K562 (cell line): ENCODE results near the gene MID2. TPM values are rescaled to one million over a fixed set of nuclear protein-coding genes. Genes with fewer than 3 reads are reported as not detected.

Experiments
- ATAC-seq: fragments of 200-7000 bp; cut with Tn5 transposase; 3 replicates; pipeline ENCODE4 v1.9.1; 2020; ENCODE audit warnings: moderate library complexity
- BruUV-seq: library from RNA; stranded (reverse); fragments of 400-500 nt; replicated peaks from 2 replicates; lab custom pipeline; 2021; lab: Mats Ljungman, UMichigan
- CTCF ChIA-PET: fragments of 300-600 bp; formaldehyde crosslinking; extraction: SDS; loops from one replicate; lab custom pipeline; 2021; ENCODE audit warnings: low intra/inter-chr PET ratio; lab: Yijun Ruan, JAX
- POLR2A ChIA-PET: fragments of 300-600, 350-650 bp; sonication (Branson Sonifier 250); formaldehyde crosslinking; extraction: SDS; loops from one replicate; lab custom pipeline; 2021; ENCODE audit warnings: antibody characterized with exemption, inconsistent platforms; lab: Yijun Ruan, JAX
- DNase-seq, 4 experiments: peaks; one replicate each; pipeline versions ENCODE4 v3.0.0 to v3.0.0-alpha.2; 2011 to 2018; ENCODE audit warnings: low spot score in 3 of 4, mixed read lengths in 3 of 4; ENCODE audit errors: extremely low read depth in 1 of 4
- FAIRE-seq: peaks from 2 replicates; lab custom pipeline; 2011; peaks lifted over from hg19 to GRCh38; lab: Jason Lieb, UNC
- H2AFZ ChIP-seq: 2 replicates; pipeline ENCODE4 v1.6.0; 2011; ENCODE audit warnings: low read depth, low read length, control low read depth, inconsistent platforms
- H3K27ac ChIP-seq: fragments of 200-600 bp; 3 replicates; pipeline ENCODE4 v1.8.0; 2011; ENCODE audit warnings: low read depth, mild to moderate bottlenecking, control low read depth, inconsistent platforms, low read length, moderate library complexity, mixed read lengths; ENCODE audit errors: extremely low read depth
- H3K27me3 ChIP-seq, 2 experiments: fragments of 300-600 bp in 1 of 2; 2 replicates in 1 of 2; 3 replicates in 1 of 2; pipeline versions ENCODE4 v1.6.0 to v1.8.0; 2011; ENCODE audit warnings: inconsistent platforms in 2 of 2, low read length in 2 of 2, mild to moderate bottlenecking in 1 of 2, mixed read lengths in 1 of 2, moderate library complexity in 1 of 2; ENCODE audit not compliant: control insufficient read depth in 2 of 2, insufficient read depth in 2 of 2
- H3K36me3 ChIP-seq: fragments of 300-600 bp; 3 replicates; pipeline ENCODE4 v1.8.0; 2011; ENCODE audit warnings: mild to moderate bottlenecking, low read length, inconsistent platforms; ENCODE audit not compliant: control insufficient read depth, insufficient read depth
- H3K4me1 ChIP-seq, 2 experiments: fragments of 200-600 bp in 1 of 2; replicated peaks in 1 of 2; 2 replicates in 1 of 2; 3 replicates in 1 of 2; pipeline versions ENCODE4 v1.5.1 to v1.8.0; 2011; ENCODE audit warnings: inconsistent platforms in 2 of 2, low read length in 2 of 2, mild to moderate bottlenecking in 1 of 2, mixed read lengths in 1 of 2, moderate library complexity in 1 of 2; ENCODE audit not compliant: control insufficient read depth in 2 of 2, insufficient read depth in 2 of 2
- H3K4me2 ChIP-seq: 2 replicates; pipeline ENCODE4 v1.6.1; 2011; ENCODE audit warnings: low read length, control low read depth, inconsistent platforms, mixed read lengths; ENCODE audit not compliant: insufficient read depth
- H3K4me3 ChIP-seq: fragments of 200-600 bp; sonication (generic), shearing (Covaris generic); 2 replicates; pipeline ENCODE4 v1.5.1; 2016; ENCODE audit warnings: control low read depth, inconsistent platforms
- H3K79me2 ChIP-seq: fragments of 200-600 bp; 3 replicates; pipeline ENCODE4 v1.8.0; 2011; ENCODE audit warnings: low read length, inconsistent platforms; ENCODE audit not compliant: control insufficient read depth, insufficient read depth
- H3K9ac ChIP-seq, 2 experiments: 2 replicates each; pipeline versions ENCODE4 v1.6.0 to v1.6.1; 2011; ENCODE audit warnings: low read depth in 2 of 2, low read length in 2 of 2, control low read depth in 1 of 2, inconsistent platforms in 1 of 2, mild to moderate bottlenecking in 1 of 2, mixed read lengths in 1 of 2; ENCODE audit not compliant: insufficient read depth in 1 of 2
- H3K9me1 ChIP-seq: one replicate; pipeline ENCODE4 v1.6.0; 2011; ENCODE audit warnings: inconsistent platforms, mild to moderate bottlenecking, low read length, moderate library complexity; ENCODE audit not compliant: control insufficient read depth, insufficient read depth
- H3K9me3 ChIP-seq: replicated peaks from 2 replicates; pipeline ENCODE4 v1.5.1; 2011; ENCODE audit warnings: low read depth, low read length, inconsistent platforms; ENCODE audit not compliant: control insufficient read depth, insufficient read depth
- H4K20me1 ChIP-seq: replicated peaks from 2 replicates; pipeline ENCODE4 v1.6.1; 2011; ENCODE audit warnings: low read length, inconsistent platforms, mixed read lengths; ENCODE audit not compliant: control insufficient read depth, insufficient read depth
- ATF6 ChIP-seq: sonication (generic); formaldehyde crosslinking; IDR thresholded peaks from 2 replicates; pipeline ENCODE4 v1.4.0; 2020; ENCODE audit warnings: mild to moderate bottlenecking, missing genetic modification reagents
- FIP1L1 ChIP-seq: fragments of 200-400 bp; formaldehyde crosslinking; IDR thresholded peaks from 2 replicates; pipeline ENCODE4 v1.6.1; 2018; ENCODE audit warnings: mild to moderate bottlenecking, low read depth, low read length; ENCODE audit not compliant: poor library complexity, severe bottlenecking
- TCF15 ChIP-seq: fragments of 250-450 bp; sonication (Bioruptor Pico); IDR thresholded peaks from 2 replicates; pipeline ENCODE4 v1.8.0; 2022; ENCODE audit warnings: moderate library complexity, mild to moderate bottlenecking, inconsistent platforms
- WGBS: fragments of 100-300 bp; shearing (Covaris generic); methylation state at CpG from one replicate; pipeline ENCODE4 v1.1.6; 2016; ENCODE audit warnings: low coverage, mixed read lengths; ENCODE audit not compliant: insufficient coverage; ENCODE audit errors: missing lambda C conversion rate; 5-methylcytosine and 5-hydroxymethylcytosine counted together
- in situ Hi-C: fragments of 300-500 bp; cut with MboI; formaldehyde crosslinking; loops from 4 replicates; pipeline ENCODE4 v1.15.0; 2018; ENCODE audit warnings: inconsistent platforms, mixed read lengths
- intact Hi-C: fragments of 100-400 bp; cut with micrococcal nuclease; formaldehyde crosslinking; loops from 2 replicates; pipeline ENCODE4 v1.14.2; 2022
- polyA plus RNA-seq, 8 experiments: library from polyadenylated mRNA; depleted of rRNA in 4 of 8; stranded (reverse) in 5 of 8; unstranded in 3 of 8; fragments of >200 nt; fragmentation: Nextera tagmentation in 2 of 8; fragmentation: Illumina TruSeq in 1 of 8; extraction: Ambion mirVana in 2 of 8; extraction: Trizol in 1 of 8; gene quantifications; 2 replicates each; pipeline versions ENCODE4 v1.2.1 to v1.2.3, GENCODE V29; 2011 to 2014; ENCODE audit warnings: inconsistent platforms in 1 of 8, missing spikeins in 1 of 8
- total RNA-seq, 7 experiments: library from RNA; depleted of rRNA in 6 of 7; stranded (reverse); fragments of >200 nt in 6 of 7; fragmentation: Illumina TruSeq in 2 of 7; extraction: Trizol in 2 of 7; gene quantifications; 2 replicates each; pipeline versions ENCODE4 v1.2.1 to v1.2.3, GENCODE V29; 2011 to 2021; ENCODE audit warnings: low replicate concordance in 1 of 7
- TF ChIP-seq, protein P1 (sequence below), 2 experiments: fragments of 450-650 bp; conservative IDR thresholded peaks; 2 replicates each; pipeline ENCODE4 v1.6.1; 2017; ENCODE audit warnings: mild to moderate bottlenecking in 2 of 2, moderate library complexity in 2 of 2
- TF ChIP-seq, protein P2 (sequence below): fragments of 250-450 bp; sonication (Bioruptor Pico); IDR thresholded peaks from 2 replicates; pipeline ENCODE4 v1.8.0; 2021; ENCODE audit warnings: borderline replicate concordance, mild to moderate bottlenecking, moderate library complexity; ENCODE audit not compliant: poor library complexity, severe bottlenecking

MID2 gene
- total and polyA plus RNA-seq, 9 of the 15 experiments (the other 6 are each of a cell fraction or from before 2014, with no cell fraction given): 0.07 TPM; not detected in 8

DNA sequence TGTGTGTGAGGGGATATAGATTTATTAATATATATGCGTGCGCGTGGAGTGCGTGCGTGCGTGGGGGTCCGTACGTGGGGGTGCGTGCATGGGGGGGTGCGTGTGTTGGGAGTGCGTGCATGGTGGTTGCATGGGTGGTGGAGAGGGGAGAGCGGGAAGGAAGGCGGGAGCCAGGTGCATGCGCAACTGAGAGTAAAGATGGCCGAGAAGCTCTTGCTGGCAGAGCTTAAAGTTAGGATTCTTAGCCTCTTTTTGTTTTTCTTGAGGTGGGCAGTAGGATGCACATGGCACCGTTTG, 110.7 kb downstream of the MID2 start:
- POLR2A ChIA-PET: no interaction called here
- peaks cover 0 to 11% of the 10 kb centered on the region in 2 experiments; a peak in 1 of 5 replicates for H3K27me3 ChIP-seq

More for the DNA sequence above, 110.7 kb downstream of the MID2 start:
- Histone ChIP-seq H4K20me1 (no peaks in the 10 kb centered on the region), H3K4me1 (no peaks in the 10 kb centered on the region), H3K9me1 (no peaks in the 10 kb centered on the region), H2AFZ (no peak overlapping the region), H3K36me3 (no peaks in the 10 kb centered on the region), H3K4me2 (no peak overlapping the region), H3K27ac (no peak overlapping the region), H3K79me2 (no peaks in the 10 kb centered on the region), H3K4me3 (no peak overlapping the region), H3K9ac (no peak overlapping the region), H3K9me3 (no peaks in the 10 kb centered on the region)
- CTCF ChIA-PET: no interaction called here
- FAIRE-seq (no peak), DNase-seq (no peak), ATAC-seq (no peak)
- 17% methylated on average over 1 of the region's 16 CpGs for WGBS
- no TSS peak for BruUV-seq
- intact Hi-C loops: no loop called here
- TF ChIP-seq FIP1L1 (no peak), ATF6 (no peak), TCF15 (no peak)
- TF ChIP-seq, protein P1, sequence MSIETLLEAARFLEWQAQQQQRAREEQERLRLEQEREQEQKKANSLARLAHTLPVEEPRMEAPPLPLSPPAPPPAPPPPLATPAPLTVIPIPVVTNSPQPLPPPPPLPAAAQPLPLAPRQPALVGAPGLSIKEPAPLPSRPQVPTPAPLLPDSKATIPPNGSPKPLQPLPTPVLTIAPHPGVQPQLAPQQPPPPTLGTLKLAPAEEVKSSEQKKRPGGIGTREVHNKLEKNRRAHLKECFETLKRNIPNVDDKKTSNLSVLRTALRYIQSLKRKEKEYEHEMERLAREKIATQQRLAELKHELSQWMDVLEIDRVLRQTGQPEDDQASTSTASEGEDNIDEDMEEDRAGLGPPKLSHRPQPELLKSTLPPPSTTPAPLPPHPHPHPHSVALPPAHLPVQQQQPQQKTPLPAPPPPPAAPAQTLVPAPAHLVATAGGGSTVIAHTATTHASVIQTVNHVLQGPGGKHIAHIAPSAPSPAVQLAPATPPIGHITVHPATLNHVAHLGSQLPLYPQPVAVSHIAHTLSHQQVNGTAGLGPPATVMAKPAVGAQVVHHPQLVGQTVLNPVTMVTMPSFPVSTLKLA (conservative IDR thresholded peaks at IDR 0.05): no peak
- TF ChIP-seq, protein P2, sequence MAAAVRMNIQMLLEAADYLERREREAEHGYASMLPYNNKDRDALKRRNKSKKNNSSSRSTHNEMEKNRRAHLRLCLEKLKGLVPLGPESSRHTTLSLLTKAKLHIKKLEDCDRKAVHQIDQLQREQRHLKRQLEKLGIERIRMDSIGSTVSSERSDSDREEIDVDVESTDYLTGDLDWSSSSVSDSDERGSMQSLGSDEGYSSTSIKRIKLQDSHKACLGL: no peak
- in situ Hi-C loops: no loop called here
